ENCODE results near the gene PCYT1A.
A peak's percentile ranks its signal among the peaks of the same experiment; 100 is the strongest.
"Not testable (repeated sequence)": the region's sequence is repeated elsewhere in the genome, so short reads cannot be mapped to it uniquely, and the experiment has no call there.

Gene PCYT1A

DNA sequence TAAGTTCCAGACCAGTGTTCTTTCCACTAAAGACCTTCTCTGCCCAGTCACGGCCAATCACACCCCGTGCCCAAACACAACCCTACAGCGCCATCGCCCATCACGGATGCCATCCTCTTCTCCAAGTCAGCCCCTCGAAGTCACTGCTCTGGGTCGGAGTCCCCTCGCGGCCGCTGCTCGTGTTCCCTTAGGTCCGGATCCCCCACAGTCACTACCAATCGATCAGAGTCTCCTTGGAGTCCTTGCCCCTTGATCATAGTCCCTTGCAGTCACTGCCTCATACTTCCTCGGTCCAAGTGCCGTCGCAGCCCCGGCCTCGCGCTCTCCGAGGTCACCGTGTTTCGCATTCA, 461 bp downstream of the PCYT1A start:
- DNase-seq (ENCODE audit: low spot score) = no peak

DNA sequence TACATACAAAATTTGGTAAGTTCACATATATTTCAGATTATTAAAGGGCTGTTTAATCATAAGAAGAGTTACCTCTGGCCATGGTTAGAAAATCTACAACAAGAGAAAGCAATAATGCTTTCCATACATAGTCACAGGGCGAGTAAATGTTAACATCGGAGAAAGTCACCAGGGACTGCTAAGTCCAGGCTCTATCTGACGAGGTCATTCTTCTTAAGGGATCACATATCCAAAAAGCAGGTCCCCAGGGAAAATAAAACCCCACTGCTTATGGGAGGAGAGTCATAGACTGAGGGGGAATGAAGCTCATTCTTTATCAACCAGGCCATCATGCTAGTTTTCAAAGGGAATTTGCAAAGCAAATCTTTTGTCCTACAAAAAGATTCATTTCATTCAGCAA, 3.1 kb downstream of the PCYT1A start:
- DNase-seq (ENCODE audit: low spot score) = no peak

DNA sequence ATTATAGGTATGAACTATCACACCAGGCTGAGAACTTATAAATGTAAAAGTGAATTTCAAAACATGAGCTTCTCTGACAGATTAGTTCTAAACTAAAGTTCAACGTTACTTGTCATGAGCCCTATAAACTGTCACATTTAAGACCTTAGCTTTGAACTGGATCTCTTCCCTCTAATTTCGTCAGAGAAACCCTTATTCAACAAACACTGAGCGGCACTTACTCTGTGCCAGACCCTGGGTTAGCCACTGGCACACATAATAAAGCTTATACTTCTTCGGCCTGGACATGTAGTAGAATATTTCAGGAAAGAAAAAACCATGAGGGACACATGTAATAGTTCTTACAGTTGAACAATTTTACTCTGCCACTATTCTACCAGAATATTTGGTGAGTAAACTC, 5.6 kb downstream of the PCYT1A start:
- DNase-seq (ENCODE audit: low spot score) = no peak

DNA sequence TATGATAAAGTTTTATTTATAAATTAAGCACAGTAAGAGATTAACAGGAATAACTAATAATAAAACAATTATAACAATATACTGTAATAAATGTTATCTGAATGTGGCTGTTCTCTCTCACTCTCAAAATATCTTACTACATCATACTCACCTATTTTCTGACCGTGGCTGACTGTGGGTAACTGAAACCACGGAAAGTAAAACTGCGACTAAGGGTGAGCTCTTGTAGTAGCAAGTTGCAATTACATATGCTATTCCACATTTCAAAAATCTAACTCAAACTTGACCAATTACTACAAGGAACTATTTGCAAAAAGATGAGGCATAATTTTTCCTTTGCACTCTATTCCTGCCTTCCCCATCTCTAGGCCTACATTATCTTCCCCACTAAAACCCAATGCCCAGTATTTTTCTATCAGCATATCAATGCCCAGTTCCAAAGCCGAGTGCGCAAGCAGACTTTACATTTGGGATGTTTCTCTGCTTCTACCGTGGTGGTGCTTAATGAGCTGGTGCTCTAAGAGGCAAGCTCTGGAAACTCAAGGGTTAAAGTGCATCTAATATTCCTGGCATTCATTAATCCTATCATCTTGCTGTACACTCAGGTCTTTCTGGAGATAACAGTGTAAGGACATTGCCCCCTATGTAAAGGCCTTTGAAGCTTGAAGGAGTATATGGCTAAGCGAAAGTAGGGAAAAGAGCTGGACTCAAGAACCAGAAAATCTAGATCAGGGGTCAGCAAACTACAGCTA, 6.7 kb downstream of the PCYT1A start:
- DNase-seq (ENCODE audit: low spot score) = no peak

DNA sequence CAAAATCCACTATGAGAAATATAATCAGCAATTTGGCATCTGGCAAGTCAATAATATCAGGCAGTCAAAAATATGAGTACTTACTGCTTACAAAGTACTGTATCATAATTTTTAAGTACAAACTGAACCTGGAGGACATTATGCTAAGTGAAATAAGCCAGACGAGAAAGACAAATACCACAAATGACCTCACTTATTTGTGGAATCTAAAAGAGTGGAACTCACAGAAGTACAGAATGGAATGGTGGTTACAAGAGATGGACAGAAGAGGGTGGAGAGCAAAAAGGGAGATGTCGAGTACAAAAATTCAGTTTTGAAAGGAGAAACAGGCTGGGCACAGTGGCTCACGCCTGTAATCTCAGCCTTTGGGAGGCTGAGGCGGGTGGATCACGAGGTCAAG, 12.4 kb downstream of the PCYT1A start:
- no peak for DNase-seq (ENCODE audit: low spot score)

DNA sequence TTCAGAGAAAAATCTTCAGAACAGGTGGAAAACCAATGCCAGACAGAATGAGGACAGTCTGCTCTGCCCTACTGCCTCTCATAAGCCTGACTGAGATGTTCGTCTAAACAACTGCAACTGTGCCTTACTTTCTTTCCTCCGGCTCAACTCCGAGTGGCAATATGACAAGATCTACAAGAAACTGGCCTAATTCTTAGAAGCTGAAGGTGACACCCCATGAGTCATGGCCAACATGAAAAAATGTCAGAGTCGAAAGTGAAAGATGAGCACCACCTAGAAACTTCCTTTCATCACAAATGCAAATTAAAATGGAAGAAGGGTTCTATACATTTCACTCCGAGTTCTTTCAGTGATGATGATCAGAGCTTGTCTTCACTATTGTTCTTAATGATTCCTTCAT, 12.9 kb downstream of the PCYT1A start:
- no peak for DNase-seq (ENCODE audit: low spot score)

DNA sequence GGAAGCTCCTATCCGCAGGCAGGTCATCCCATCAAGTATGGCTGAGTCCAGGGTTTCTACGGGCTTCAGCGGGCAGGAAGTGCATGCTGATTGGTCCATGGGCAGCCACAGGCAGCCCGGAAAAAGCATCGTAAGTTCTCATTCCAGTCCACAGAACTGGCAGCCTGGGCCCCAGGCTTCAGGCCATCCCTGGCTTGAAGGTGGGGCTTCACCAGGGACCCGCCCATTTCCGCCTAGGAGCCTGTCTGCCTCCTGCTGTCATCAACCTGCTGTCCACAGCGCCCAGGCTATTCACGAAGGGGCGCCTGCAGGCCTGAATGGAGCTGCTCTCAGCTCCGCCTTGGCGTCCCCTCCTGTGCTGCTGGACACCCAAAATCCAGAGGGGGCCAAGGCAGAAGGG, 13.9 kb downstream of the PCYT1A start:
- DNase-seq (ENCODE audit: low spot score) = no peak

DNA sequence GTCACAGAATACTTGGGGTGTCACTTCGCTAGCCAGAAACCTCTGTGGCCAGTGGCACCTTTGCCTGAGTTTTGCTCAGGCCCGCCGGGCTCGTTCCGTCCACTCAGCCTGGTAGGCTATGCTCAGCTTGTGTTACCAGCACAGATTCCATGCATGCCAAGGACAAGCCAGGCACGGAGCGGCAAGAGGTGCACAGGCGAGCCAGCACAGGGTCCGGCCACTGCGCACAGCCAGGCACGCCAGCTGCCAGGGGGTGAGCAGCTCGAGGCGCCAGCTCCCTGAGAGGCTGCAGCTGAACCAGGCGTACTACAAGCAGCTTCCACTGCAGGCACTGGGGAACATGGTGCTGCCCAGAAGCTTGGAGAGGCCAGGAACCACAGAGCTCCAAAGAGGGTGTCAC, 14.7 kb downstream of the PCYT1A start:
- no peak for DNase-seq (ENCODE audit: low spot score)

DNA sequence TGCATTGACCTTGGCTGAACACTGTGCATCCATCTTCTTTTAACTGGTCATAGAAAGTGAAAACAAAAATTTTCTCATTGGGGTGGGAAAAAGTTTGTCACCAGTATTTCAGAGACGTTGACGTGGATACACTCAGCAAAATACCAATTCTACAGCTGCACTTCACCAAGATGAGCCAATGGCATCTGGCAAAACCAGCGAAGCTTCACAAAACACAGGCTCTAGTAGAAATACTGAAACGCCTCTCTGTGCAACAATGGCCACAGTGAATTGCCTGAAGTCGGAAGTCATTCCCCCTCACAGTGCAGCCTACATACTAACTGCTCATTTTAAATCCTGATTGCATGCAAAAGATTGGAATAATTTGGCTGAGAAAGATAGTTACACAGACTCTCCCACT, 17.0 kb downstream of the PCYT1A start:
- no peak for DNase-seq (ENCODE audit: low spot score)

DNA sequence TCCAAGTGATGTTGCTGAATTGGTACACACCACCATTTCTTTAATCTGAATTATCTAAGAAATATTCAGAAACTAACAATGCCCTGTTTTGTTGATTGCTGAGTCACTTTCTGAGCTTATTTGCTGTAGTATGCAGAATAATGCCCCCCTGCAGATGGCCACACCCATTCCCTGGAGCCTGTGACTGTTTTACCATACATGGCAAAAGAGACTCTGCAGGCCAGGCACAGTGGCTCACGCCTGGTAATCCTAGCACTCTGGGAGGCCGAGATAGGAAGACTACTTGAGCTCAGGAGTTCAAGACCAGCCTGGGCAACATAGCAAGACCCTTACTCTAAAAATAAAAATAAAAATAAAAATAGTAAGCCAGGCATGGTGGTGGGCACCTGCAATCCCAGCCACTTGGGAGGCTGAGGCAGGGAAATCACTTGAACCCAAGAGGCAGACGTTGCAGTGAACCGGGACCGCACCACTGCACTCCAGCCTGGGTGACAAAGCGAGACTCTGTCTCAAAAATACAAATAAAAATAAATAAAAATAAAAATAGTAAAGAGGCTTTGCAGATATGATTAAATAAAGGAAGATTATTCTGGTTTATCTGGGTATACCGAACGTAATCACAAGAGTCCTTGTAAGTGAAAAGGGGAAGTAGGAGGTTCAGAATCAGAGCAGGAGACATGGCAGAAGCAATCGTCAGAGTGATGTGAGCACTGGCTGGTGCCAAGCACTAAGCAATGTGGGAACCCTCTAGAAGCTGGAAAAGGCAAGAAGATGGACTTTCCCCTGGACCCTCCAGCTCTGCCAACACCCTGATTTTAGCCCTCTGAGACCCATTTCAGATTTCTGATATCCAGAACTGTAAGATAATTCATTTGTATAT, 19.0 kb downstream of the PCYT1A start:
- peak; percentile 74 for DNase-seq (ENCODE audit: low spot score)

DNA sequence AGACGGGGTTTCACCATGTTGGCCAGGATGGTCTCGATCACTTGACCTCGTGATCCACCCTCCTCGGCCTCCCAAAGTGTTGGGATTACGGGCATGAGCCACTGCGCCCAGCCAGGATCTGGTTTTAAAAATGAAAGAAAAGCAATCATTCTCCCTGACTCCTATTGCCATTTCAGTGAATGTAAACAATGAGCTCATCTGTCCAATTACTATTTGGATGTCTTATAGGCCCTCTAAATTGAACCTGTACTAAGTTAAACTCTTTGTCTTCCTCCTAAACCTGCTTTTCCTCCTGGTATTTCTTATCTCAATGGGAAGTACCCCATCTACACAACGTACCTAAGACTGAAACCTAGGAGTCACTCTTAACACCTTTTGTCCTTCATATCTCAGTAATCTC, 23.7 kb downstream of the PCYT1A start:
- DNase-seq (ENCODE audit: low spot score) = no peak

DNA sequence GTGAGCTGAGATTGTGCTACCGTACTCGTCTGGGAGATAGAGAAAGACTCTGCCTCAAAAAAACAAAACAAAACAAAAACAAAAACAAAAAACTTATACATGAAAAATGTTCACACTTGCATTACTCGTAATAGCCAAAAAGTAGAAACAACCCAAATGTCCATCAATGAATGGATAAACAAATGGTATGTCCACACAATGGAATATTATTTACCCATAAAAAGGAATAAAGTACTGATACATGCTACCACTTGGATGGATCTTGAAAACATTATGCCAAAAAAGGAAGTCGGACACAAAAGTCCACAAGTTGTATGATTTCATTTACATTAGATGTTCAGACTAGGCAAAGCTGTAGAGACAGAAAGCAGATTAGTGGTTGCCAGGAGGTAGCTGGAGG, 26.7 kb downstream of the PCYT1A start:
- DNase-seq (ENCODE audit: low spot score) = no peak

DNA sequence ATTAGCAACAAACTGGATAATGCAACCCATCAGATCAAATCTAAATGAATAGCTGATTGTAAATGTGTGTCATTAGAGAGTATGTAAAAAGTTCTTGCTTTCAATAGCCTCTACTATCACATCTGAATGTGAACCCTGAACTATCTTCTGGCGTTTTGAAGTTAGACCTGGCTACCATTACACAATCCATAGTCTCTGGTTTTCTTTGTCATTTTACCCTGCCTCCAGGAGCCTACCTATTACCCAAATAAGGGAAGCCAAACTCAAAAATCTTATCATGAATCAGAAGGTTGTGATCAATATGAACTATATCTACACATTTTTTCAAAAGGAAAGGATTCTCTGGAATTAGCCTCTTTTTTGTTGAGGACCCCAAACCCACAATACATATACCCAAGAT, 31.8 kb downstream of the PCYT1A start:
- DNase-seq (ENCODE audit: low spot score) = no peak

DNA sequence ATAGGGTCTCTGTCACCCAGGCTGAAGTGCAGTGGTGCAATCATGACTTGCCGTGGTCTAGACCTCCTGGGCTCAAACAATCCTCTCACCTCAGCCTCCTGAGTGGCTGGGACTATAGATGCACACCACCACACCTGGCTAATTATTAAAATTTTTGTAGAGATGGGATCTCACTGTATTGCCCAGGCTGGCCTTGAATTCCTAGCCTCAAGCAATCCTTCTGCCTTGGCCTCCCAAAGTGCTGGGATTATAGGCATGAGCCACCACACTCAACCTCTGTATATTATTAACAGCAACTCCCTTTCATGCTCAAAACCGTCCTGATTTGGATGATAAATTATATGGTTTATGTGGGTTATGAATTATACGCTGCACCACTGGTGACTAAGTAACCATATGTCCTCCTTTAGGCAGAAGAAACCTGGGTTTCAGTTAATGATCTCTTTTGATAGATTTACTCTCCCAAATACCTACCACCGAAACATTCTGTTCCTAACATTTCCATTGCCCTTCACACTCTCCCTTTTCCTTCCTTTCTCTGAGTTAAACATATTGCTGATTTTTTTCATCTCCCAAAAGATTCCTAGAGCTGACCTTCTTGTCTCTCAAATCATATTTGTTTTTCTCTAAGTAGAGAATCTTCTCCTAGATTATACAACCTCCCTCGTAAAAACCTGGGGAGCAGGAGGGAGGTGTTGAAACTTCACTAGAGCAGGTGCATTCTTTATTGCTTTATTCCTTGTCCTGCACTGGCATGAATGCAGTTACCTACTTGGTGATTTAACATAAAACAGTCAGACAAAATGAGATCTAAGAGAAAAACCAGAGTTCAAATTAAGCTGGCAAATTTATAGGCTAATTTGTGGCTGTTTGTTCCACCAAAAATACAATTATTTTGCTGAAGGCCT, 32.9 kb downstream of the PCYT1A start:
- no peak for DNase-seq (ENCODE audit: low spot score)

DNA sequence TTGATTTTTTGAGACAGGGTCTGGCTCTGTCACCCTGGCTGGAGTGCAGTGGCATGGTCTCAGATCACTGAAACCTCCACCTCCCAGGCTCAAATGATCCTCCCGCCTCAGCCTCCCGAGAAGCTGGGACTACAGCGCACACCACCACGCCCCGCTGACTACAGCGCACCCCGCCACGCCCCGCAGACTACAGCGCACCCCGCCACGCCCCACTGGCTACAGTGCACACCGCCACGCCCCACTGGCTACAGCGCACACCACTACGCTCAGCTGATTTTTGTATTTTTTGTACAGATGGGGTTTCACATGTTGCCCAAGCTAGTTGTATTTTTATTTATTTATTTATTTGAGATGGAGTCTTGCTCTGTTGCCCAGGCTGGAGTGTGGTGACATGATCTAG, 35.6 kb downstream of the PCYT1A start:
- no peak for DNase-seq (ENCODE audit: low spot score)

DNA sequence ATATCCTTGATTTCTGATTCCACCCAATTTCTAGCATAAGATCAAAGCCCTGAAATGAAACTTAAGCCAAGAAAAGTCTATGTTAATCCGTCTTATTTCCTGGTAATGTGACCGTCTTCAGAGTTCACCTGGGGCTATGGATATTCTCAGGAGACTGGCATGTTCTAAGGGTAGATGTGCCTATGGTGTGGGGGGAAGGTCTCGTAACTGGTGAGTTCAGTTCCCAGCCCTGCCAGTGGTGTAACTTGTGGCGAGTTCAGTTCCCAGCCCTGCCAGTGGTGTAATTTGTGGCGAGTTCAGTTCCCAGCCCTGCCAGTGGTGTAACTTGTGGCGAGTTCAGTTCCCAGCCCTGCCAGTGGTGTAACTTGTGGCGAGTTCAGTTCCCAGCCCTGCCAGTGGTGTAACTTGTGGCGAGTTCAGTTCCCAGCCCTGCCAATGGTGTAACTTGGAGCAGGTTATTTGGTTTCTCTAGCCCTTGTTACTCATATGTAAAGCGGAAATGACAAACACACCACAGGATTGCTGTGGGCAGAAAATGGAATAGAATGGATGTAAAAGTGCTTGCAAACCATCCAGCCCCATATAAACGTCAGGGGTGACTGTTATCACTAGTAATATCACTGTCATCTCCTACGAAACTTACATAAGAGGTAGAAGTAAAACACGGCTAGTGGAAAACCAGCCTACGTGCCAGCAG, 40.8 kb downstream of the PCYT1A start:
- no peak for DNase-seq (ENCODE audit: low spot score)

DNA sequence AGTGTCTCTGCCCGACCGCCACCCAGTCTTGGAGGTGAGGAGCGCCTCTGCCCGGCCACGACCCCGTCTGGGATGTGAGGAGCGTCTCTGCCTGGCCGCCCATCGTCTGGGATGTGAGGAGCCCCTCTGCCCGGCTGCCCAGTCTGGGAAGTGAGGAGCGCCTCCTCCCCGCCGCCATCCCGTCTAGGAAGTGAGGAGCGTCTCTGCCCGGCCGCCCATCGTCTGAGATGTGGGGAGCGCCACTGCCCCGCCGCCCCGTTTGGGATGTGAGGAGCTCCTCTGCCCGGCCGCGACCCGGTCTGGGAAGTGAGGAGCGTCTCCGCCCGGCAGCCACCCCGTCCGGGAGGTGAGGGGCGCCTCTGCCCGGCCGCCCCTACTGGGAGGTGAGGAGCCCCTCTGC, 43.4 kb downstream of the PCYT1A start:
- DNase-seq (ENCODE audit: low spot score) = not testable (repeated sequence)

DNA sequence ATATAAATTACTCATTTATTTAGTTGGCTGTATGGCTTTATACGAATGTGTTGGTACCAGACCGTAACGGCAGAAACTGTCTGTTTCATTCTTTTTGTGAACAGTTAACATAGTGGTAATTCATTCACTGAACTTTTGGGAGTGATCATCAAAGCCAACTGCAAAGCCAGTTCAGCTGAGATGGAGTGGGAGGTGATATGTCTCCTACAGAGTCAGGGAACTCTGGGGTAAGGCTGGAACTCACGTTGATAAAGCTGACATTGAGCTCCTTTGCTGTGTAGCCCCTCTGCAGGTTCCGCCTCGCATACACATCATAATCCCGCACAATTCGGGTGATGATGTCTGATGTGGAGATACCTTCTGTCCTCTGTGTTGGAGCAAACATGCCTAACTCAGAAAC, 45.8 kb downstream of the PCYT1A start:
- DNase-seq (ENCODE audit: low spot score) = no peak

DNA sequence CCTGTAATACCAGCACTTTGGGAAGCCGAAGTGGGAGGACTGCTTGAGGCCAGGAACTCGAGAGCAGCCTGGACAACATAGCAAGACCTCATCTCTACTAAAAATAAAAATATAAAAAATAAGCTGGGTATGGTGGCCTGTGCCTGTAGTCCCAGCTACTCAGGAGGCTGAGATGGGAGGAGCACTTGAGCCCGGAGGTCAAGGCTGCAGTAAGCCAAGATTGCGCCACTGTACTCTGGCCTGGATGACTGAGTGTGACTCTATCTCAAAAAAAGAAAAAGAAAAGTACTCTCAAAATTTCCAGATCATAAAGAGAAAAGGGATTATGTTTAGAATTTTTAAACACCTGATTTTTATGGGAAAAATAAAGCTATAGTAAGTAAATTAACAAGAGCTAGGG, 47.1 kb downstream of the PCYT1A start:
- no peak for DNase-seq (ENCODE audit: low spot score)

DNA sequence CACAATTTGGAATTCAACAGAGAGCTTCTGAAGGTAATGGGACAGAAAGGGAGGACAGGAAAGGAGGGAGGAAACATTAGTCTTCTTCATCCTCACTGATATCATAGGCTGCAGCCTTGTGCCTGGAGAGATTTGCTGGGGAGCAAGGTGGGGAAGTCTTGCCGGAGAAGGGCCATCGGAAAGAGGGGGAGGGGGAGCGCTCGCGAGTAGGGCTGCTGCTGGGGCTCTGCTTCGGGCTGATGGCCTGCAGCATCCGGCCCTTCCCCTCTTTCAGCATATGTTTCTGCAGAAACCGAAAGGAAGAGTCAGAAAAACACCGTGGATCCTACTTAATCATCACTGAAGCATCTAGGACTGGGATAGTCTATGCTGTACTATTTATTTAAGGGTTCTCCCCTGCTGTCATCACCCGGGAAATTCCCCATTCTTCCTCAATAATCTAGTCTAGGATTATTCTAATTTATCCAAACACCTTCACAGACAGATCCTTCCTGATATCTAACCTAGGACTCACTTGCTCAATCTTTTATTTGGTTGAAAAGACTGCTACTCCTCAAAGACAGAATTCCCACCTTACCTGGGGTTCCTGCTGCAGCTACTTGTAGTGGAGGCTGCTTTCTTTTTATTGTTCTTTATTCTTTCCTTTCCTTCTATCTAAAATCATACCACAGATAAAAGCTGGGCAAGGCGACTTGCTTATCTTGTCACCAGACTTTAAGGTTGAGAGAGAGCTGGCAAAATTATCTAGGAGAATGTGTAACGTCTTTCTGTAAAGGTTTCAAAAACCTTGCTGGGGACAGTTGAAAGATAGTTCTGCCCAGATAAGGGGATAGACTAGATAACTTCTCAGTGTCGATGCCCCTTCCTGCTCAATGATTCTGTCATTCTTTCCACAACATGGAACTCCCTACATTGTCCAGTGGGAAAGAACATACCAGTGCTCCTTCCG, 48.6 kb downstream of the PCYT1A start:
- DNase-seq (ENCODE audit: low spot score) = peak; percentile 54

DNA sequence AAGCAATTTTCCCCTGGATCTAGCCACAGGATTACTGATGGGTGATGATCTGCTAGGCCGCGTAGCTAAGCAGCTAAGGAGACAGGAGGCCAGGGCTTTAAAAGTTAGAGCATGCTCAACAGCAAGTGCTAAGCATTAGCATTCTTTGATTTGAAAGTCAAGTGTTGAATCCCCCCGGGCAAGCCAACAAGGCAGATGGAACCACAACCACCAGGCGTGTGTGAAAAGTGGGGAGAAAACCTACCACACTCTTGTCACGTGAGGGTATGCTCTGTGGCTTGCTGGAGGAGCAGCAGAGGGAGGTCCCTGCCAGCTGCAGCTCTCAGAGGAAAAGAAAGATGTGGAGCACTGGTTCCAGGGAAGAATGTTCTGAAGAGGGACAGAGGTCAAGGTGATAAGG, 50.3 kb downstream of the PCYT1A start:
- no peak for DNase-seq (ENCODE audit: low spot score)

Measured in kidney tubule cell (primary cell).